ENCODE results near the gene ANGPTL8. TPM values are rescaled to one million over a fixed set of nuclear protein-coding genes. Genes with fewer than 3 reads are reported as not detected.

Gene ANGPTL8
- total RNA-seq, 6 experiments from 2014 or later = 56.7 to 287 (median 140) TPM

DNA sequence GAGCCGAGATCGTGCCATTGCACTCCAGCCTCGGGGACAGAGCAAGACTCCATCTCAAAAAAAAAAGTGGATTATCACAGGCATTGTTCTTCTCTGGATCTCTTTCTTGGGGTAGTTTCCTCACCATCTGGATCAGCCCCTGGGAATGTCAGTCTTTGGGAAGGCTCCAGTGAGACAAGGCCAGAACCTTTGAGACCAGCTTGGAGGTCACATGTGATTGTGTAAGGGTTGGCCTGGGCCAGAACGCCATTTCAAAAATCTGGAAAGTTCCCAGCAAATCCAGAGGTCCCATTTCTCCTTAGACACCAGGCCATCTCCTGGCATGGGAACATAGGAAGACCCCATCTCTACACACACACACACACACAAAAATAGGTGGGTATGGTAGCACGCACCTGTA, 14.2 kb upstream of the ANGPTL8 start:
- peaks cover 0 to 14% (median 9%) of the 10 kb centered on the region in 4 donors for H3K36me3 ChIP-seq
- peaks cover 0 to 11% (median 4%) of the 10 kb centered on the region in 4 donors for H3K4me1 ChIP-seq
- DNase-seq = peak in 1 of 3 donors; percentile 72
- no peak overlapping the region for H3K4me3 ChIP-seq
- H3K27ac ChIP-seq = peak overlapping the region in 1 of 3 donors; percentile 71
- H3K9me3 ChIP-seq = no peaks in the 10 kb centered on the region
- 88% methylated on average over 4 of the region's 5 CpGs for WGBS (ENCODE audit: insufficient coverage, low coverage, low lambda C conversion rate, missing lambda C conversion rate)
- intact Hi-C loops (cut with DNase I) = no loop called here
- no peaks in the 10 kb centered on the region for H3K27me3 ChIP-seq
- peak; percentile 64 to 91 (median 75) for ATAC-seq
- TF ChIP-seq POLR2A (IDR thresholded peaks at IDR 0.05) = no peak
- TF ChIP-seq, protein P1, sequence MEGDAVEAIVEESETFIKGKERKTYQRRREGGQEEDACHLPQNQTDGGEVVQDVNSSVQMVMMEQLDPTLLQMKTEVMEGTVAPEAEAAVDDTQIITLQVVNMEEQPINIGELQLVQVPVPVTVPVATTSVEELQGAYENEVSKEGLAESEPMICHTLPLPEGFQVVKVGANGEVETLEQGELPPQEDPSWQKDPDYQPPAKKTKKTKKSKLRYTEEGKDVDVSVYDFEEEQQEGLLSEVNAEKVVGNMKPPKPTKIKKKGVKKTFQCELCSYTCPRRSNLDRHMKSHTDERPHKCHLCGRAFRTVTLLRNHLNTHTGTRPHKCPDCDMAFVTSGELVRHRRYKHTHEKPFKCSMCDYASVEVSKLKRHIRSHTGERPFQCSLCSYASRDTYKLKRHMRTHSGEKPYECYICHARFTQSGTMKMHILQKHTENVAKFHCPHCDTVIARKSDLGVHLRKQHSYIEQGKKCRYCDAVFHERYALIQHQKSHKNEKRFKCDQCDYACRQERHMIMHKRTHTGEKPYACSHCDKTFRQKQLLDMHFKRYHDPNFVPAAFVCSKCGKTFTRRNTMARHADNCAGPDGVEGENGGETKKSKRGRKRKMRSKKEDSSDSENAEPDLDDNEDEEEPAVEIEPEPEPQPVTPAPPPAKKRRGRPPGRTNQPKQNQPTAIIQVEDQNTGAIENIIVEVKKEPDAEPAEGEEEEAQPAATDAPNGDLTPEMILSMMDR (IDR thresholded peaks at IDR 0.05) = no peak

DNA sequence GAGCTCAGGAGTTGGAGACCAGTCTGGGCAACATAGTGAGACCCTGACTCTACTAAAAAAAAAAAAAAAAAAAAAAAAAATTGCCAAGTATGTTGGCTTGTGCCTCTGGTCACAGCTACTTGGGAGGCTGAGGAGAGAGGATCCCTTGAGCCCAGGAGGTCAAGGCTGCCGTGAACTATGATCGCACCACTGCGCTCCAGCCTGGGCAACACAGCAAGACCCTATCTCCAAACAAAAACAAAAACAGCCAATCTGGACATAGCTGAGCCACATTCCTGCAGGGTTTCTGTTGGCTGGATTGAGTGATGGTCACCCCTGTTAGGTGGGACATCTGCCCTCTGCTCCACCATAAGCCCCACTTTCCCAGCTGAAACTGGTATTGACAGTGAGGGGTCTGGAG, 13.6 kb upstream of the ANGPTL8 start:
- Histone ChIP-seq H3K36me3 (peaks cover 0 to 14% (median 9%) of the 10 kb centered on the region in 4 donors), H3K27me3 (no peaks in the 10 kb centered on the region), H3K4me3 (no peak overlapping the region), H3K4me1 (peaks cover 0 to 11% (median 4%) of the 10 kb centered on the region in 4 donors), H3K9me3 (no peaks in the 10 kb centered on the region), H3K27ac (peak overlapping the region in 1 of 3 donors; percentile 71)
- ATAC-seq = no peak
- no peak for DNase-seq
- TF ChIP-seq POLR2A (IDR thresholded peaks at IDR 0.05) = no peak
- TF ChIP-seq, protein P1 (IDR thresholded peaks at IDR 0.05) = no peak
- WGBS (ENCODE audit: insufficient coverage, low coverage, low lambda C conversion rate, missing lambda C conversion rate) = no CpG with 5 or more reads among the region's 3 CpGs
- intact Hi-C loops (cut with DNase I) = no loop called here

DNA sequence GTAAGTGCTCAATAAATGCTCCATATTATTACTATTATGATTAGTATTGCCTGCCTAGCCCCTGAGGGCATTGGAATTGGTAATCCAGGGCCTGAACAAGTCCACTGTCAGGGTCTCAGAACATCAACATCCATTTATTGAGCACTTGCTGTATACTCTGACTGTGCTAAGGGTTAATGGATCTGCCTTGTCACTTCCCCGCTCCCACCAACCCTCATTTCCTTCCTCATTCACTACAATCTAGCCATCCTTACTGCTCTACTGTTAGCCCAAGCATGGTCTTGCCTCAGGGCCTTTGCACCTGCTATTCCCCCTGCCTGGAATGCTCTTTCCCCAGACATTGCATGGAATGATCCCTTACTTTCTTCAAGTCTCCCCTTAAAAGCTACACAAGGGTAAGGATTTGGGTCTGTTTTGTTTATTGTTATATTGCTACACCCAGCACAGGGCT, 12.7 kb upstream of the ANGPTL8 start:
- peaks cover 0 to 11% (median 4%) of the 10 kb centered on the region in 4 donors for H3K4me1 ChIP-seq
- TF ChIP-seq, protein P1 (IDR thresholded peaks at IDR 0.05) = no peak
- TF ChIP-seq POLR2A (IDR thresholded peaks at IDR 0.05) = no peak
- peaks cover 0 to 12% (median 6%) of the 10 kb centered on the region in 4 donors for H3K36me3 ChIP-seq
- DNase-seq (no peak), ATAC-seq (no peak)
- no peaks in the 10 kb centered on the region for H3K27me3 ChIP-seq
- 67% methylated on average over 1 of the region's 1 CpG for WGBS (ENCODE audit: insufficient coverage, low coverage, low lambda C conversion rate, missing lambda C conversion rate)
- H3K27ac ChIP-seq = no peak overlapping the region
- intact Hi-C loops (cut with DNase I) = no loop called here
- H3K4me3 ChIP-seq = no peak overlapping the region
- H3K9me3 ChIP-seq = no peaks in the 10 kb centered on the region

DNA sequence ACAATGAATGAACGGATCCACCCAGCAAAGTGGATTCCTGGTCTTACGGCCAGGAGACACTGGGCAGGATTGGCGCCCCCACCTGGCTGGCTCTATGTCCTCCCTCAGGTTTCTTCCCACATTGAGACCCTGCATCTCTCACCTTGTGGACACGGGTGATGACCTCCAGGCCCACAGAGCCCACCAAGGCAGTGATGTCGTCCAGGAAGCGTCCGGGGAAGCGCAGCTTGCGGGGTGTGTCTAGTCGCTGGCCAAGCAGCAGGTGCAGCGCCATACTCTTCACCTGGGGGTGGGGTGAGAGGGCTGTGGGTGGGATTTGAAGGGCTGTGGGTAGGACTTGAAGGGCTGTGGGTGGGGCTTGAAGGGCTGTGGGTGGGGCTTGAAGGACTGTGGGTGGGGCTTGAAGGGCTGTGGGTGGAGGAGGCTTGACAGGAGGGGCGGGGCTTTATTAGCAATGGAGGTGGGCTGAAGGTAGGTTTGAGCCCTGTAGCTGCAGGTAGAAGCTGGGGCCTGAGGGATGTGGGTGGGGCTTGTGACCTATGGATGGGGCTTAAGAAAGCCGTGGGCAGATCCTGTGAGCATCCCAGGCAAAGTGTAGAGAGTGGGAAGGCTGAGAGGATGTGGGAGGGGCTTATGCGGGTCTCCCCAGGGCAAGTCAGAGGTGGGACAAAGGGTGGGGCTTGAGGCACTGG, 12.1 kb upstream of the ANGPTL8 start:
- Histone ChIP-seq H3K36me3 (peaks cover 0 to 8% (median 1%) of the 10 kb centered on the region in 4 donors), H3K9me3 (no peaks in the 10 kb centered on the region), H3K27ac (no peak overlapping the region), H3K4me3 (no peak overlapping the region), H3K4me1 (peaks cover 0 to 11% (median 4%) of the 10 kb centered on the region in 4 donors), H3K27me3 (no peaks in the 10 kb centered on the region)
- no peak for DNase-seq
- intact Hi-C loops (cut with DNase I) = no loop called here
- ATAC-seq = peak in 1 of 4 donors; percentile 49
- WGBS (ENCODE audit: insufficient coverage, low coverage, low lambda C conversion rate, missing lambda C conversion rate) = 84% methylated on average over 12 of the region's 14 CpGs
- TF ChIP-seq, protein P1 (IDR thresholded peaks at IDR 0.05) = peak in 1 of 4 donors; percentile 14
- TF ChIP-seq POLR2A (IDR thresholded peaks at IDR 0.05) = no peak
